GM21825 (cell line): Measurements from ENCODE around the gene TSPAN9.

Experiments
- ATAC-seq: cut with Tn5 transposase; IDR thresholded peaks from one replicate; pipeline ENCODE4 v1.9.1; 2021; ENCODE audit warnings: mild to moderate bottlenecking, moderate library complexity; ENCODE audit not compliant: unreplicated experiment

Gene TSPAN9

GRCh38 chr12:3308063-3308462 lies 230.9 kb downstream of the TSPAN9 start:
- no peak for ATAC-seq

GRCh38 chr12:3308609-3309008 lies 231.4 kb downstream of the TSPAN9 start:
- no peak for ATAC-seq

- no peak for ATAC-seq
Measured at GRCh38 chr12:3309805-3310204, 232.6 kb downstream of the TSPAN9 start.

GRCh38 chr12:3310271-3311026 lies 233.3 kb downstream of the TSPAN9 start:
- no peak for ATAC-seq

GRCh38 chr12:3311027-3311402 lies 233.8 kb downstream of the TSPAN9 start:
- ATAC-seq, result no peak

GRCh38 chr12:3311491-3312103 lies 234.4 kb downstream of the TSPAN9 start:
- no peak for ATAC-seq

- no peak for ATAC-seq
Measured at GRCh38 chr12:3313066-3313465, 235.9 kb downstream of the TSPAN9 start.

GRCh38 chr12:3313675-3314663 lies 236.8 kb downstream of the TSPAN9 start:
- no peak for ATAC-seq

GRCh38 chr12:3315201-3315661 lies 238.1 kb downstream of the TSPAN9 start:
- no peak for ATAC-seq

- ATAC-seq, result no peak
Measured at GRCh38 chr12:3316776-3317480, 239.7 kb downstream of the TSPAN9 start.

GRCh38 chr12:3317481-3317815 lies 240.3 kb downstream of the TSPAN9 start:
- ATAC-seq, result no peak

- ATAC-seq, result no peak
Measured at GRCh38 chr12:3317841-3318501, 240.8 kb downstream of the TSPAN9 start.

- ATAC-seq, result no peak
Measured at GRCh38 chr12:3319723-3320492, 242.7 kb downstream of the TSPAN9 start.

- no peak for ATAC-seq
Measured at GRCh38 chr12:3320881-3321509, 243.8 kb downstream of the TSPAN9 start.

GRCh38 chr12:3321881-3322280 lies 244.7 kb downstream of the TSPAN9 start:
- ATAC-seq, result no peak

GRCh38 chr12:3323002-3323685 lies 246.0 kb downstream of the TSPAN9 start:
- ATAC-seq, result no peak

- no peak for ATAC-seq
Measured at GRCh38 chr12:3325736-3326135, 248.6 kb downstream of the TSPAN9 start.

- ATAC-seq, result no peak
Measured at GRCh38 chr12:3326156-3326849, 249.1 kb downstream of the TSPAN9 start.
